PC-9 (cell line): ENCODE data around the gene PATL2.
"Not testable (repeated sequence)": the region's sequence is repeated elsewhere in the genome, so short reads cannot be mapped to it uniquely, and the experiment has no call there.

Source experiments
- CTCF ChIP-seq: fragments of 200-600 bp; sonication (generic); conservative IDR thresholded peaks from 2 replicates; pipeline ENCODE4 v1.6.1; 2017; ENCODE audit warnings: mixed run types, antibody characterized with exemption, mild to moderate bottlenecking, moderate library complexity
- EZH2 ChIP-seq: fragments of 200-600 bp; sonication (generic); IDR thresholded peaks from 2 replicates; pipeline ENCODE4 v1.8.0; 2017; ENCODE audit warnings: antibody characterized with exemption, low read depth

GRCh38 chr15:44700676-44701075 is 10.4 kb downstream of the PATL2 start:
- TF ChIP-seq EZH2, CTCF: not testable (repeated sequence)
